HG02970 (cell line): ENCODE results near the gene CTH.
"Not testable (repeated sequence)": the region's sequence is repeated elsewhere in the genome, so short reads cannot be mapped to it uniquely, and the experiment has no call there.

ENCODE experiments used
- ATAC-seq: cut with Tn5 transposase; IDR thresholded peaks from one replicate; pipeline ENCODE4 v1.9.1; 2021; ENCODE audit warnings: mild to moderate bottlenecking, moderate library complexity, moderate number of reproducible peaks; ENCODE audit not compliant: unreplicated experiment, low FRiP score

CTH gene

DNA sequence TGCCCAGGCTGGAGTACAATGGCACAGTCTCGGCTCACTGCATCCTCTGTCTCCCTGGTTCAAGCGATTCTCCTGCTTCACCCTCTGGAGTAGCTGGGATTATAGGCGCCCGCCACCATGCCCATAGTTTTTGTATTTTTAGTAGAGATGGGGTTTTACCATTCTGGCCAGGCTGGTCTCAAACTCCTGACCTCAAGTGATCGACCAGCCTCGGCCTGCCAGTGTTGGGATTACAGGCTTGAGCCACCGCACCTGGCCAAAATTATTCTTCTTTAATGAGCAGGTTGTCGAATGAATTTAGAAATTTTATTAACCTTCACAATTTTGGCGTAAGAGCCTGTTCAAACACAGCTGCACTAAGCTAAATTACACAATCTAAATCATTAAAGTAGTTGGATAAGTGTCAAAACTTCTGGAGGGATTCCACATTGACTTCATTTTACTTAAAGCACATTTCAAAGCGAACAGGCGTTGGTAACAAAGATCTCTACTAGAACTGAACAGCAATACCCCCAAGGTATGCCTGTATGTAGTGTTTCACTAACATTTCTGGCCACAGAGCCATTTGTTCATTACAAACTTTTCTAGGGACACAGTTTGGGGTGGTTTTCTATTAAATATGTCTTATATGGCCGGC is 5.2 kb upstream of the CTH start:
- ATAC-seq: no peak

DNA sequence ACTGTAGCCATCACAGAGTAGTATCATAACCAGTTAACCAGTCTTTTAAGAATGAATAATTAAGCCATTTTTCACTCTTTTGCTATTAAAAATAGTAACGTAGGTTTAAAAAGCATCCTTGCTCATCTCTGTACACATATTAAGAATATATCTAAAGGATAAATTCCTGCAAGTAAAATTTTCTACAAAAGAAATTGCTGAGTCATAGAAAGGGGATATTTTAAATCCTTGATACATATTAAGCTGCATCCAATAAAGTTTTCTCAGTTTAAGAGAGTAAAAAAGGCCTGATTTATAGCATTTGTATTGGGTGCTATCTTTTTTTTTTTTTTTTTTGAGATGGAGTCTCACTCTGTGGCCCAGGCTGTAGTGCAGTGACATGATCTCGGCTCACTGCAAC is 1.9 kb upstream of the CTH start:
- no peak for ATAC-seq

DNA sequence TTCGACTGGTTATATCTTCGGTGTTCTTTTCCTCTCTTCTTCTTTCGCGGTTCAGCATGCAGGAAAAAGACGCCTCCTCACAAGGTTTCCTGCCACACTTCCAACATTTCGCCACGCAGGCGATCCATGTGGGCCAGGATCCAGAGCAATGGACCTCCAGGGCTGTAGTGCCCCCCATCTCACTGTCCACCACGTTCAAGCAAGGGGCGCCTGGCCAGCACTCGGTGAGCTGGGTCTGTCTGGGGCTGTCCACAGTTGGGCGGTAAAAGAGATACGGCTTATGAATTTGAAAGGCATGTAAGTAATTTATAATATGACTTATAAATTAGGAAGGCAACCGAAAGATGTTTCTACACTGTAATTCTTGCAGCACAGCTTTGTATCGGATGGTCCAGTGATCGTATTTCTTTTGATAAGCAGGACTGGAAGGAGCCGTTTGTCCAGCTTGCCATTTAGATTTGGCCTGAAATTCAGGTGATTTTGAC is 334 bp downstream of the CTH start:
- peak; percentile 2 for ATAC-seq

DNA sequence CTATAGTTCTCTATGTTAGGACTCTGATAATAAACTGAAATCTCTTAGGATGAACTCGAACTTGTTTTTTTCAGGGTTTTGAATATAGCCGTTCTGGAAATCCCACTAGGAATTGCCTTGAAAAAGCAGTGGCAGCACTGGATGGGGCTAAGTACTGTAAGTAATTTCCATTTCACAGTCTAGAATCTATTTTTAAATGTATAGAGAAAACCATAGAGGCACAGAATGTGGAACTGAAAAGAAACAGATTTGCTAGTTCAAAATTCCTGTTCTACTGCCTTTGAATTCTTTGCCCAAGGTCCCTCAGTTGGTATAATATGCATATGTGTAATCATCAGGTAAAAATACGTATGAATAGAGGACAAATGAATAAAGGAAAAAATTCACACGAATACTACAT is 4.8 kb downstream of the CTH start:
- no peak for ATAC-seq

DNA sequence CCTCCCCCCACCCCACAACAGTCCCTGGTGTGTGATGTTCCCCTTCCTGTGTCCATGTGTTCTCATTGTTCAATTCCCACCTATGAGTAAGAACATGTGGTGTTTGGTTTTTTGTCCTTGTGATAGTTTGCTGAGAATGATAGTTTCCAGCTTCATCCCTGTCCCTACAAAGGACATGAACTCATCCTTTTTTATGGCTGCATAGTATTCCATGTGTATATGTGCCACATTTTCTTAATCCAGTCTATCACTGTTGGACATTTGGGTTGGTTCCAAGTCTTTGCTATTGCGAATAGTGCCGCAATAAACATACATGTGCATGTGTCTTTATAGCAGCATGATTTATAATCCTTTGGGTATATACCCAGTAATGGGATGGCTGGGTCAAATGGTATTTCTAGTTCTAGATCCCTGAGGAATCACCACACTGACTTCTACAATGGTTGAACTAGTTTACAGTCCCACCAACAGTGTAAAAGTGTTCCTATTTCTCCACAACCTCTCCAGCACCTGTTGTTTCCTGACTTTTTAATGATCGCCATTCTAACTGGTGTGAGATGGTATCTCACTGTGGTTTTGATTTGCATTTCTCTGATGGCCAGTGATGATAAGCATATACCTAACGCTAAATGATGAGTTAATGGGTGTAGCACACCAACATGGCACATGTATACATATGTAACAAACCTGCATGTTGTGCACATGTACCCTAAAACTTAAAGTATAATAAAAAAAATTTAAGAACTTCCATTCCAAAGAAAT is 8.1 kb downstream of the CTH start:
- not testable (repeated sequence) for ATAC-seq

DNA sequence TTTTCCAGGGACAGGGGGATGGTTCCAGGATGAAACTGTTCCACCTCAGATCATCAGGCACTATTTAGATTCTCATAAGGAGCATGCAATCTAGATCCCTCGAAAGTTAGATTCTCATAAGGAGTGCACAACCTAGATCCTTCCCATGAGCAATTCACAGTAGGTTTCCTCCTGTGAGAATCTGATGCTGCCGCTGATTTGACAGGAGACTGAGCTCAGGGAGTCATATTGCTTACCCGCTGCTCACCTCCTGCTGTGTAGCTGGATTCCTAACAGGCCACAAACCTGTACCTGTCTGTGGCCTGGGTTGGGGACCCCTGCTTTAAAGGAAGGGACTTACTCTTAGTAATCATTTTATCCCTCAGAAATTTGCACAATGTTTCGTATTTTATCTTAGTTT is 9.3 kb downstream of the CTH start:
- no peak for ATAC-seq

DNA sequence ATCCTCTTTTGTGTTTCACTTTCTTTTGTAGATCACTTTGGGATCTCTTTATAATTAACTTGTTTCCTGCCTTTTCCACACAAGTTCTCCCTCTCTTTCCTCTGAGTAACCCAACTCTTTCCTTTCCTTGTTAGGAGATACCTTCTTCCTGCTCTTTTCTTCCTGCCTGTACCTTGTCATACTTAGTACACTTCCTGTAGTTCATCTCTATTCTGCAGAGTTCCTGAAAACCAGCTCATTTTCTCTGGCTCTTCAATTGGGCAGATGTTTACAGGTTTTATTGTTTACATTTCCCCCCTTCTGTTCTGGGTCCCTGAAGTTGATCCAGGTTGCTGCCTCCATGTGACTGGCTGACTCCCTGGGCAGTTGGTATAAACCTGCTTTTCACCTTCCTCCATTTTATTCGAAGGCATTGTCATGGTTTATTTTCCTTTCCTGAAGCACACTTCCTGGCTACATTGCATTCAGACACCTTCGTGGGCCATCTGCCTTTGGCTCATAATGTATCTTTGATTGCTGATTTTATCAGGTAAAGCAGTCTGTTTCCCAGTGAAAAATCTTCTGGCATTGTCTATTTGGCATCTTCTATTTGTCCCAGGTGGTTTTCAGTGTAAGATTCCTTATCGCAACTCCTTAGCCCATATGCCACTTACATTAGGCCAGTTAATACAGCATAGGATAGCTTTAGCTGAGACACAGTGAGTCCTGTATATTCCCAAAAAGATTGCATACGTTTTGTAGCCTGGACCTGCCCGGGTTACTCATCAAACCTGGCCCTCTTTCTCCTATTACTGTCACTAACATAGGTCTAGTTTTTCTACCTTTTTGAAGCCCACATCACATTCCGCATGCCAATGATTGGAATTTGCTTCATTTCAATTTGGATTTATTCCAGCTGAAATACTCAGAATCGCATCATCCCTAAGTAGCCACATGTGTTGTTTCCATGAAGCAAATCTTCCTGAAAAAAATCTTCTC is 15.4 kb downstream of the CTH start:
- ATAC-seq: no peak

DNA sequence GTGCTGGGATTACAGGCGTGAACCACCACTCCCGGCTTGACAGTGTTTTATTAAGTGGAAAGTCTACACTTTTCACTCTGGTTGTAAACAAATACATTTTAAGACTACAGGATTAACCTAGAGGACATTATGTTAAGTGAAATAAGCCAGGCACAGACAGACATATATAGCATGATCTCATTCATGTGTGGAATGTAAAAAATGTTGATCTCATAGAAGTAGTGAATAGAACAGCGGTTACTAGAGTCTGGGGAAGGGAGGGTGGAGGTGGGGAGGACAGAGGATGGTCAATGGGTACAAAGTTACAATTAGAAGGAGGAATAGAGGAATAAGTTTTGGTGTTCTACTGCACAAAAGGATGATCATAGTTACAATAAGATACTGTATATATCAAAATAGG is 16.9 kb downstream of the CTH start:
- no peak for ATAC-seq

DNA sequence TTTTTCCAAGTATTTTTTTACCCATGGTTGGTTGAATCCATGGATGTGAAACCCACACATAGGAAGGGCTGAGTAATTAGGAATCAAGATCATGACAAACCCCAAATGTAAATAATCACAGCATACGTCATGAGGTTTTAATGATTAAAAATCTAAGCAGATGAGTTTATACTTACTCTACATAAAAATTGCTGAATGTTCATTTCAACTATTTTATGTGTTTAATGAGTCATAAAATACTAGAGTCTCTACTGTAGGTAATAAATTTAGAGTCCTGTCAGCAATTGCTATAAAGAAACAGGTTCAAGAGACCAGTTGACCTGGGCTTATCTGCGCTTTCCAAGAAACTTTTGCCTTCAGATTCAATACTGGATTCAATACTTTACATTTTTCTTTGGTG is 18.2 kb downstream of the CTH start:
- no peak for ATAC-seq

DNA sequence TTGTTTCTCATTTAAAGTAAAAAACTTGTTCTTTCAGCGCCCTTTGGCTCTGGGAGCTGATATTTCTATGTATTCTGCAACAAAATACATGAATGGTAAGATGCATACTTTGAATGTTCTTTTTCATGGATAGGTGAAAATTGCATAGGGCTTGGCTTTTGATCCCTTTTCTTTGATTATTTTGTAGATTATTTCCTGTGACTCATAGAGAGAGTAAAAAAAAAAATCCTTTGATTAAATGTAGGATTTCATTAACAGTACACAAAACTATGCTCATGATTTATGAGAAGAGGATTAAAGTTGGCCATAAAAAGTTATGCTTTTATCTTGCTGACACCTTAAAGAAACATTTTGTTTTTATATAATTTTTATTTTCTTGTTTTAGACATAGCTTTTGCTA is 18.7 kb downstream of the CTH start:
- no peak for ATAC-seq

DNA sequence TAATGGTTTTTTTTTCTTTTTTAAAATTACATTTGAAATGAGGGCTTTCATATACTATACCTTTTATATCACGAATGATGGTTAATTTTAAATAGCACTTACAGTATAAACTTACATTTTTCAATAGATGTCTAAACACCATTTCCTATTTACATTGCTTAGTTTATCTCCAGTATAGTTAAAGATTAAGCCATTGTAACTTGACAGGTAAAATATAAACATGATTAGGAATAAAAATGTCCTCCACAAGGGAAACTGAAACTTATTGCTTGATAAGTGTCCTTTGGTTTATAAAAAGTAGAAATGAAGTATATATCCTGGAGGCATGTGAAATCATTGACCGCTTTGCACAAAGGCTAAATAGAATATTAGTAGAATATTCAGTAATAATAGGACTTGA is 20.2 kb downstream of the CTH start:
- ATAC-seq: no peak

DNA sequence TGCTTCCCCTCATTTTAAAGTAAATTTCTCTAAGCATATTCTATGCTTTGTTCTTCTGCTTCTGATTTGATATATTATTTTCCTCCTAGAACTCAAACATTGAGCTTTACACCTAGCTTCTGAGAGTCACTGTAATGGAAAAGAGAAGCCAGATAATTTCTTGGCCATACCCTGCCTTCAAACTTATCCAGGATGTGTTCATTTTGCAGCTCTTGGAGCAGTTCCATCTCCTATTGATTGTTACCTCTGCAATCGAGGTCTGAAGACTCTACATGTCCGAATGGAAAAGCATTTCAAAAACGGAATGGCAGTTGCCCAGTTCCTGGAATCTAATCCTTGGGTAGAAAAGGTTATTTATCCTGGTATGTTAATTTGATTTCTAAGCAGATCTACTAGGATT is 20.8 kb downstream of the CTH start:
- no peak for ATAC-seq

DNA sequence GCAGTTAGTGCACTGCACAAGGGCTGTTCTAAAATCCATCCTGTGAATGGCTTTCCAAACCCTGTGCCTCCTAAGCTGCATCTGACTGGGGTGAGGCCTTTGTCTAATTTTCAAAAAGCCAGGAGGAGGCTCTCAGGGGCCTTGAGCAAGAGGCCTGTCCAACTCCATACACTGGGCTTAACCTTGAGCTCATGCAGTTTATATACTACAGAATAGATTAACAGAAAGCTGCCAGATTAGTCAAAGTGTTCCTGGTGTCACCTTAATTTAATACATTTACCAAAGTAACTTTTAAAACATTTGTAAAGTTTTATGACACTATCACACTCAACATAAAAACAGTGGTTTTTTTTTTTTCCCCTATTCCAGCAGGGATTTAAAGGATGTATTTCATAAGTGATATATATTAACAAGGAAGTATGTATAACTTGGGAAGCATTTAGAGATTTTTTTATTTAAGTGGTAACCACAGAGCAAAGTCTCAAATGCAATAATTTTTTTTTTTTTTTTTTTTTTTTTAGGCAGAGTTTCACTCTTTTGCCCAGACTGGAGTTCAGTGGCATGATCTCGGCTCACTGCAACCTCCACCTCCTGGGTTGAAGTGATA is 23.3 kb downstream of the CTH start:
- no peak for ATAC-seq

DNA sequence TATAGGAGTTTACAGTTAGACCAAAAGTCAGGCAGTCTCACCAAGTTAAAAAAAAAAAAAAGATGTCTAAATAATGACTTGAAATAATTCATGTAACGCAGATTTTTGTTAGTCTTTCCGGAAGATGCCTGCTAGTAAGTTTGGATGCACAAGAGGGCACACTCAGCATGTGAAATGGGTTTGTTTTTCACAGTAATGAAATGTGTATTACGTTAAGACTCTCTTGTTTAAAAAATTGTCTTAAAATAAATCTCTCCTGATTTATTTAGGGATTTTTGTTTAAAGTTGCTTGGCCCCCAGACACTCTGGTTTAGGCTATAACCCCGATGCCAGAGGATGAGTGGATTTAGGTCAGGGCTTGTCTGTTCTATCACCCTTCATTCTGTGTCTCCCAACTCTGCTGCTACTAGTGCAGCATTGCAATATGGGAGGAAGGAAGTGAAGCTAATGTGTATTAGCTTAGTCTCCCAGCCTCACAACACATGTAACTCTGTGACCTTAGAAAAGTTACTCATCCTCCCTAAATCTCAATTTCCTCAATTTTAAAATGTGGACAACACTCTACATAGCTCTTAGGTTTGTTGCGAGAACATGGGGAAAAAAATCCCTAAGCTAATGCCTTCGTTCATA is 25.7 kb downstream of the CTH start:
- ATAC-seq: no peak

DNA sequence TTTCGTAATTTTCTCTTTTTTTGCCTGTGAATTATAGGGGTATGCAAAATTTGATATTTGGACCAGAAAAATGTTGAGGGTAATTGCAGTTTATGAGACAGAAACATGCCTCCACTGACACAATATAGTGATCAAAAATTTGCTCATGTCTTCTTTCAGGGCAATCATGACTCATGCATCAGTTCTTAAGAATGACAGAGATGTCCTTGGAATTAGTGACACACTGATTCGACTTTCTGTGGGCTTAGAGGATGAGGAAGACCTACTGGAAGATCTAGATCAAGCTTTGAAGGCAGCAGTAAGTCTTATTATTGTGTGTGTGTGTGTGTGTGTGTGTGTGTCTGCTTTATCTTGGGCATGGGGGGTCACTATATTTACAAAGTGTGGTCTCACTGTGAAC is 27.5 kb downstream of the CTH start:
- no peak for ATAC-seq

DNA sequence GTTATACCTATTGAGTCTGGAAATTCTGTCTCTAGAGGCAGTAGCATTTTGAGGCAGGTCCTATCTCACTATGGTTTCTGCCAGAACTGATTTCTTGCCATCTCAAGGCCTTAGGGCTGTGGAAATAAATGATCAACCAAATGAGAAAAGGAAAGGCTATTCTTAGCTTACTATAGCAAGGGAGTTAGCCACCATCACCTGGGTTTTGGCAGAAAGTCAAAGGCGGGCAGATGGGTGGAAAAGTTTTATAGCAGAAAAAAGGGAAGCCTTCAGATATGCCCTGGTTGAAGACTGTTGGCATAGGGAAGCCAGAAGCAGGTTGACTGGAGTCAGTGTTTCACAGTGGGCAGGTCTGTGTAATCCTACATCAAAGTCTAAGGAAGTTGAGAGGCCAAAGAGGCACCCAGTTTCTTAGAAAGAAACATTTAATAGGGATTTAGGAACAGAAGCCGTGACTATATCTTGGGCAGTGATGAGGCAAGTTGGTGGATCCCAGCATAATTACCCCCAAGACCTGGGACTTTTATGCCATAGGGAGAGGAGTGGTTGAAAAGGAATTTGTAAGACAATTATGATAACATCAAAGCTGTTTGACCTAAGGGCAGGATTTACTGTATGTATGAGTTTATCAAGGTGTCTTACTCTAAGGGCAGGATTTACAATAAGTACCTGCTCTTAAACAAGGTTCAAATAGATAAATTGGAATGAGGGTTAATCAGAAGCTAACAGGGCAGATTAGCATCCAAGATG is 29.7 kb downstream of the CTH start:
- ATAC-seq: no peak

DNA sequence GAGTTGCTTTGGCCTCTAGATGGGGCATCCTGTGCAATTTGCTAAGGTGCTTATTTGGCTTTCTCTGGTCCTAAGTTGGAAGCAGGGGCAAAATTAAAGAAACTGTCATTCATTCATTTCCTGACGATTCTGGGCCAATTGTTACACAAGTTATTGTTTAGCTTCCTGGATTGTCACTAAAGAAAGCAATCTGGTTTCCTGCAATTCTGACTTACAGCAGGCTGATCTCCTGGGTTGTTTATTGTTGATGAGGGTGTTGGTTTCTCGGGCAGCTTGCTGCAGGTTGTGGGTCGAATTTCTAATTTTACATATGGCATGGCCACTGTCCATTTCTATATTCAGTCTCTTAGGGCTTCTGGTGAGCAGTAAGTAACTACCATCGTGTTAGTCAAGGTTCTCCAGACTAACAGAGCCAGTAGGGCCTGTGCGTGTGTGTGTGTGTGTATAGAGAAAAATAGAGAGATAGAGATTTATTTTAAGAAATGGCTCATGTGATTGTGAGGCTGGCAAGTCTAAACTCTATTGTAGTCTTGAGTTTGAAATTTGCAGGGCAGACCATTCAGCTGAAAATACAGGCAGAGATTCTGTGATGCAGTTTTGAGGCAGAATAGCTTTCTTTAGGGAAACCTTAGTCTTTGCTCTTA is 30.4 kb downstream of the CTH start:
- ATAC-seq: no peak

DNA sequence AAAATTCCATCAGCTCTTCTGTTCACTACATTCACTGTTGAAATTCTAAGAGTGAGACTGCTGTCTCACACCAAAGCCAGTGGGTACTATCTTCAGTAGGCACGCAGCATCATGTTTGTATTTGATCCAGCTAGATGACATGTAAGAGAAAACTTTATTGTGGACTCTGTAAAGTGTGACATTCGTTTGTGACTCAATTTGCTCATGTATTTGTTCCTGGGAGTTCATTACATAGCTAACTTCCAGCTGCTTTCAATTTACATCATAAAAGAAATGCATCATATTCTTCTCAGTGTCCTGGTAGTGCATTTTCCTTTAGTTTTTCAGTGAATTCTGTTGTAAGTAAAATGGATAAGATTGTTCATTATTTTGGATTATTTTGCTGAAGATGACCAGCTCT is 31.4 kb downstream of the CTH start:
- ATAC-seq: no peak

DNA sequence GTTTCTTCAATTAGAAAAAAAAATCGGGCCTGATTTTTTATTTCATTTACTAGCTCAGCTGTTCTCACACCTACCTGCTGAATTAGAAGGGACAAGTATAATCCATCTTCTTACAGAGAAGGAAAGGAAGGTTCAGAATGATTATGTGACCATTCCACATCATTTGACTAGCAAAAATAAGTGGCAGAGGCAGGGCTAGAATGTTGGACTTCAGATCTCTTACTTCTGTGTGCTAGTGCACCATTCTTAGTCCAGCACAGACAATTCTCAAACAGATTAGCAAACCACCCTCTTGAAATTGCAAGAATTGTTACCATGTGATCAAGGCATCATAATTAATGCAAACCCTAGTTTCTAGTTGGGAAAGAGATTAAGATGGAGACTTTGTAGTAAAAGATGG is 32.7 kb downstream of the CTH start:
- ATAC-seq: no peak
